ENCODE results near the gene DAPP1.

GRCh38 chr4:99852199-99852749 is 35.6 kb downstream of the DAPP1 start:
- no peak for TF ChIP-seq CTCF (IDR thresholded peaks at IDR 0.05; ENCODE audit: control extremely low read depth in 1 of 3, insufficient read depth in 1 of 3, low read depth in 1 of 3, low read length in 3 of 3)
- no peak for TF ChIP-seq YY1 (IDR thresholded peaks at IDR 0.05; ENCODE audit: low read depth, low read length)
- no peak for TF ChIP-seq SUZ12 (IDR thresholded peaks at IDR 0.05; ENCODE audit: low read length)
- TF ChIP-seq EP300 (IDR thresholded peaks at IDR 0.05; ENCODE audit: borderline replicate concordance in 1 of 2, low read depth in 2 of 2, low read length in 2 of 2): no peak
- no peak for TF ChIP-seq RNF2 (IDR thresholded peaks at IDR 0.05; ENCODE audit: borderline replicate concordance, low read depth, low read length, missing control alignments, poor library complexity, severe bottlenecking)
- no peak for TF ChIP-seq TEAD4 (IDR thresholded peaks at IDR 0.05; ENCODE audit: low read depth, low read length)
- TF ChIP-seq KDM1A (IDR thresholded peaks at IDR 0.05; ENCODE audit: borderline replicate concordance, low read length): no peak
- no peak for TF ChIP-seq BACH1 (IDR thresholded peaks at IDR 0.05; ENCODE audit: low read length)
- no peak for TF ChIP-seq RAD21 (IDR thresholded peaks at IDR 0.05 in 1 of 2, conservative IDR thresholded peaks at IDR 0.05 in 1 of 2; ENCODE audit: low read depth in 2 of 2, low read length in 2 of 2)
- no peak for TF ChIP-seq HDAC2 (IDR thresholded peaks at IDR 0.05; ENCODE audit: borderline replicate concordance in 1 of 2, low read depth in 2 of 2, low read length in 2 of 2)
- no peak for TF ChIP-seq JUND (IDR thresholded peaks at IDR 0.05; ENCODE audit: low read length)
- TF ChIP-seq POLR2AphosphoS5 (IDR thresholded peaks at IDR 0.05; ENCODE audit: low read depth, low read length): no peak
- TF ChIP-seq NANOG (IDR thresholded peaks at IDR 0.05; ENCODE audit: insufficient read depth, low read depth, low read length, poor library complexity, severe bottlenecking): no peak
- no peak for TF ChIP-seq ATF2 (IDR thresholded peaks at IDR 0.05; ENCODE audit: low read length)

Measured in H1 (cell line).